ENCODE data around the gene NEK11.
"Not testable (repeated sequence)": the region's sequence is repeated elsewhere in the genome, so short reads cannot be mapped to it uniquely, and the experiment has no call there.

NEK11 gene

DNA sequence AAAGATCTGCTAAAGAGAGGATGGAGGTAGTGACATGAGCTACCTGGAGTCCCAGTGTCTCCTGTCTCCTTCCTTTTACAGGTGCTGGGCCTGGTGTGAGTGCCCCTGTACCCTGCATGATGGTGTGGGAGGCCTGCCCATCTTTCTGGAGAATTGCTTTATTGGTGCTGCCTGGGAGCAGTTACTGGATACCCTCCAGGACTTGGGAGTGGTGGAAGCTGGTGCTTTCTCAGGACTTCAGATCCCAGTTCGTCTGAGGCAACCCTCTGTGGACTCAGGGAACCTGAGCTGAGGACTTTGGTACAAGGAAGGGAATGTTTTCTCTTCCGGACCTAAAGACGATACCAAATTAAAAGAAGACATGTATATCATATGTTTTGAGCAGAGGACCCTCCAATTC is 336.6 kb downstream of the NEK11 start:
- DNase-seq: no peak

DNA sequence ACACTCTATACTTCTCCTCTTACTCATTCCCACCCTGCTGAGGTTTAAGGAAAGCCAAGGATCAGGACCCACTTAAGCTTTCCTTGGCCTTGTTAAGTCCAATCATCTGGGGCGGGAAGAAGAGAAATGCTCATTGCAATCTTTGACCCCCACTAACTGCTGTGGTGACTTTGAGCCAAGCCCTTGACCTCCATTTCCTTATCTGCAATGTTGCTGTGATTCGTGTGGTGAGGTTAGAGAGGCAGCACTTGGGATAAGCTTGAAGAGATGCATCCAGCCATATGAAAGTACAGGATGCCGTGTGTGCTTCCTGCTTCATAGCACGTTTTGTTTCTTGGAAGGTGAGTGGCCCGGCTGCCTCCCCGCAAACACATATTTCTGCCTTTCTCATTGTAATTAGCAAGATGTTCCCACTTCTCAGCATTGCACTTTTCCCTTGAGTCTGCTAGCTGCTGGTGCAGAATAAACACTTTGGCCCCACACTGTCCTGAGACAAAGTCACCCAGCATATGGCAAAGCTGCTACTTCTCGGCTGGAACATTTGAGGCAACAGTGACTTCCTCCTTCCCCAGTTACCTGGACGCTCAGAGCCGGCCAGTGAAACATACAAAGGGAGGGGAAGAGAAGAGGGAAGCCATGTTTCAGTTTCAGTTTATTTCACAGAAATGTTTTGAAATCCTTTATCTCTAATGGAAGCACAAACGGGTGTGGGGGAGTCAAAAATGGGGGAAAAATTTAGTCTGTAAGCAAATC is 344.4 kb downstream of the NEK11 start:
- no peak for DNase-seq

DNA sequence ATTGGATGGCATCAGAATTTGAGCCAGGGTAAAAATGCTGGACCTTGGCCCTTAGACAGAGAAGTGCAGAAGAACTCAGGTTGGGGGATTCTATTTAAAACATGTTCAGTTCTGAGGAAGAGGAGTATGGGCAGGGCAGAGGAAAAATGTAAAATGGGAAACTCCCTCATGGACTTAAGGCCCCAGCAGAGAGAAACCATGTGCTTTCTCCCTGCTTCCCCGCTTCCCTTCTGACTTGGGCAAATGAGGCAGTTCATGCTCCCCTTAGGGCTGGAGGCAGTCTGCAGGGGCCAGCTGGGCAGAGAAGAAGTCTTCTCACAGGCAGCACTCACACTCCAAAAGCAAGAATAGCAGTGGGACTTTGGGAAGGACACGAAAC is 345.0 kb downstream of the NEK11 start:
- DNase-seq: no peak

DNA sequence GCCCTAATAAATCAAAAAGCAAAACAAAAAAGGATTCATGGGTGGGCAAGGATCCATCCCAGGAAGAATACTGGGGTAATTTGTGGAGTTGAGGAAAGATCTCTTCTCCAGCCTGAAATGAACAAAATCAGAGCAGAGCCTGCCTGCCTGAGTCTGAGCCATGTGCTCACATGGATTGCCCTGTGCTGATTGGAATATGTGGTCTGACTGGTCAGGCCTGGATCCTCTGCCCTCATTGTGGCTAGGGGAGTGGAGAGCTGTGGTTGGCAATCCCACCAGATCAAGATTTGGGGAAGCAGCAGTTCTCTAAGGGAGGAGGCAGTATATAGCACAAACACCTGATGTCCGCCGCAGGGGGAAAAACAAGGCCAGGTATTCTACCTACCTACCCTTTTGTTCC is 348.1 kb downstream of the NEK11 start:
- DNase-seq: no peak

DNA sequence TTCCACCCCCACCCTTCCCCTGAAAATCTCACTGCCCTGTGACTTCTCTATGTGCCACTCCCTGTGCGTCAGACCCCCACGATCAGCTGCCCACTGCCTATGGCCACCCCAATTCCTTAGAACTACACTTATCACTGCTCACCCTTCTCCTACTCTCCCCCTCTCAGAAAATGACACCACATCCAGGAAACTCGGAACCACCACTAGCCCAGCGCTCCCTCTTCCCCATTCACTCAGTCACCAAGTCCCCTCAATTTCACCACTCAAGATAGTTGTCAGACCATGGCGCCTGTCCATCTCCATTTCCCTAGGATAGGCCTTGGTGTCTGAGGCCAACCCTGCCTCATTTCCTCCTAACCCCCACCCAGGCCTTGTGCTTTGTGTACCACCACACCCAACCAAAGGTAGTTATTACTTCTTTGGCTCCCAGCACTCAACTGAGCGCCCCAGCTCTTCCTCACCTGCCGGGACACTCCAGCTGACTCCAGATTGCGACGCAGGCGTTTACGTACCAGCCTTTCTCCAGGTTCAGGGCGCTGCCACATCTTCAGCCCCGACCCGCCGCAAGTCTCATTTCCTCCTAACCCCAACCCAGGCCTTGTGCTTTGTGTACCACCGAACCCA is 354.3 kb downstream of the NEK11 start:
- DNase-seq: not testable (repeated sequence)

DNA sequence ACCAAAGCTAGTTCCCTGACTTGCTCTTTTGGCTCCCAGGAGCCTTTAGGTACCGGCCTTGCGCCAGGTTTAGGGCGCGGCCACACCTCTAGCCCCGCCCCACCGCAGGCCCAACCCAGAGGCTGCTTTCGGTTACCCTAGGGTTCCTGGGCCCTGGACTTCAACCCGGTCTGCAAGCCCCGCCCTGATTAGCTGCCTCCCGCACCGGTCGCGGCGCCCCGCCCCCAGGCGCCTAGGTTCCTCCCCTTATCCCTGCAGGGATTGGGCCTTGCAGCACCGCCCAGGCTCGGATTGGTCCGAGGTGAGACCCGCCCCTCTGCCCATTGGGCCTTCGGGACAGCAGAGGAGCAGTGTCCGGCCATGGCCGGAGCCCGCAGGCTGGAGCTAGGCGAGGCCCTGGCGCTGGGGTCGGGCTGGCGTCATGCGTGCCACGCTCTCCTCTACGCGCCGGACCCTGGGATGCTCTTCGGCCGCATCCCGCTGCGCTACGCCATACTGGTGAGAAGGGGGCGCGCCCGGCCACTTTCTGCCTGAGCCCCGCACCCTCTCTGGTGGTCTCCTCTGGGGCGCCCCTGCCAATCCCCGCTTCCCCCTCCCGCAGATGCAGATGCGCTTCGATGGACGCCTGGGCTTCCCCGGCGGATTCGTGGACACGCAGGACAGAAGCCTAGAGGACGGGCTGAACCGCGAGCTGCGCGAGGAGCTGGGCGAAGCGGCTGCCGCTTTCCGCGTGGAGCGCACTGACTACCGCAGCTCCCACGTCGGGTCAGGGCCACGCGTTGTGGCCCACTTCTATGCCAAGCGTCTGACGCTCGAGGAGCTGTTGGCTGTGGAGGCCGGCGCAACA is 355.0 kb downstream of the NEK11 start, which contains the start of gene NUDT16:
TSS of gene NUDT16 (plus strand) at position 330 of the 847 bp plus-strand sequence. CDS start at position 361, 31 bp downstream.
- DNase-seq: peak; percentile 90

DNA sequence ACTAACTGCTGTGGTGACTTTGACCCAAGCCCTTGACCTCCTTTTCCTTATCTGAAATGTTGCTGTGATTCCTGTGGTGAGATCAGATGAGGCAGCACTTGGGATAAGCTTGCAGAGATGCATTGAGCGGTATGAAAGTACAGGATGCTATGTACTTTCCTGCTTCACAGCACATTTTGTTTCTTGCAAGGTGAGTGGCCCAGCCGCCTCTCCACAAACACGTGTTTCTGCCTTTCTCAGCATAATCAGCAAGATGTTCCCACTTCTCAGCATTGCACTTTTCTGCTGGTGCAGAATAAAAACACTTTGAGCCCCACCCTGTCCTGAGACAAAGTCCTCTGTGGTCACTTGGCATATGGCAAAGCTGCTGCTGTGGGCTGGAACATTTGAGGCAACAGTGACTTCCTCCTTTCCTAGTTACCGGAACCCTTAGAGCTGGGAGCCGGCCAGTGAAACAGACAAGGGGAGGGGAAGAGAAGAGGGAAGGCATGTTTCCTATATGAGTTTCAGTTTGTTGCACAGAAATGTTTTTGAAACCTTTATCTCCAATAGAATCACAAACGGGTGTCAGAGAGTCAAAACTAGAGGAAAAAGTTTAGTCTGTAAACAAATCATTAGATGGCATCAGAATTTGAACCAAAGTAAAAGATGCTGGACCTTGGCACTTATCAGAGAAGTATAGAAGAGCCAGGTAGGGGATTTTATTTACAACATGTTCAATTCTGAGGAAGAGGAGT is 359.9 kb downstream of the NEK11 start:
- DNase-seq: no peak

DNA sequence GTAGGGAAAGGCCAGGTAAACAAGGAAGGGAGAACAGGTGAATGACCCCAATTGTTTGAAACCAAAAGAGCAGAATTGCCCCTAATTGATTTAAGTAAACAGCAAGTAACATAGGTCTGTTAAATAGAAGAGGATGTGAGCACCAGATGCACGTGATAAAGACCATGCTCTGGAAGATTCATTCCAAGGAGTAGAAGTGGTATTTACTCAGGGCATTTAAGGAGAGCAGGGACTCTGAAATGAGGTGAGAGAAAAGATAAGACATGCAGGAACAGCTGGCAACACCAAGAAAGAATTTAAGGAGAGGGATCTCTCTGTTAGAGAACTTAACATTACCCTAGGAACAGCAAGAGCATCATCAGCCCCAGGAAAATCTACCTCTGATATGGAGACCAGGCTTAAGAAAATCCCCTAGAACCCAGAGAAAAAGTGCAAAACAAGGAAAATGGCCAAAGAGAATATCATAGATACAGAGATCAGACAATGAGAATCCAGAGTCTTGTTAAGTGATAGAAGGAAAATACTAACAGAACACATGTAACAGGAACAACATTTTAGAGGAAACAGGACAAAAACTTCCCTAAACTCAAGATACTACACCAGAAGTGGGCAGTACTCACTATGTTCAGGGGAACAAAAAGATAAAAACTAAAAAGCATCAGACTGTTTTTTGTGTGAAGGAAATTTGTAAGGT is 361.3 kb downstream of the NEK11 start:
- no peak for DNase-seq

DNA sequence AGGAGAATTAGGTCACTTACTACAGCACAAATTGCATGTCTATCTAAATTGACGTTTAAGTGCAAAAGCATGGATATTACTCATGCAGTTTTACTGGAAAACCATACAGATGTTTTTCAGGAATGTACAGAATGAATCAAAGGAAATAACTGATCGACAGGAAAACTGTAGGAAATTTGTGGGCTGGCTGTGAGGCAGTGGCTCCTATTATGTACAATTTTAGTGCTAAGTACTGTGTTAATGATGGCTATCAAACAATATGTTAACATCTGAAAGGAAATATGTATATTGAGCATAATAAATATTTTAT is 361.8 kb downstream of the NEK11 start:
- no peak for DNase-seq

DNA sequence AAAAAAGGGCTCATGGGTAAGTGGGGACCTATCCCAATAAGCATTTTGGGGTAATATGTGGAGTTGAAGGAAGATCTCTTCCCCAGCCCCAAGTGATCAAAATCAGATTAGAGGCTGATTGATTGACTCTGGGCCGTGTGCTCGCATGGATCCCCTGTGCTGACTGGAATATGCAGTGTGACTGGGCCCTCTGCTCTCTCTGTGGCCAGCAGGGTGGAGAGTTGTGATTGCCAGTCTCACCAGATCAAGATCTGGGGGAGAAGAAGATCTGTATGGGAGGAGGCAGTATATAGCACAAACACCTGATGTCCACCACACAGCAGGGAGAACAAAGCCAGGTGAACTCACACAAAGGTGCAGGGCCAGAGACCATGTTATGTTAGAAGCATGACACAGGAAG is 363.7 kb downstream of the NEK11 start:
- DNase-seq: no peak

DNA sequence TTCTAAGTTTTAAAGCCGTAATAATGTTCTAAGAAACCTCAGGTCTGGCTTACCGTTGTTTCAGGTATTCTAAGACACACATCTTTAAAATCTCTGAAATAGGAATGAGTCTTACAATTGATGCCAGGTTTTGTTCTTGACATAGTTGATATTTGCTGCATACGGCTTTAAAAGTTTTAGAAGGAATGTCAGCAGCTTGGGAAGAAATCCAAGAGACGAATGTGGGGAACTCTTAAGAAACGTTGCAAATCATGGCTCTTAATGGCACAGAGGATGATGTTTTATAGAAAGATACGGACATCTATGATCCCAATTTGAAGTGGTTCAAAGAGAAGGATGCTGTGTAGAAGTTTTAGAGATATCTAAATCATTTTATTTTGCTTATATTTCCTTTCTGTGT is 366.4 kb downstream of the NEK11 start:
- no peak for DNase-seq

DNA sequence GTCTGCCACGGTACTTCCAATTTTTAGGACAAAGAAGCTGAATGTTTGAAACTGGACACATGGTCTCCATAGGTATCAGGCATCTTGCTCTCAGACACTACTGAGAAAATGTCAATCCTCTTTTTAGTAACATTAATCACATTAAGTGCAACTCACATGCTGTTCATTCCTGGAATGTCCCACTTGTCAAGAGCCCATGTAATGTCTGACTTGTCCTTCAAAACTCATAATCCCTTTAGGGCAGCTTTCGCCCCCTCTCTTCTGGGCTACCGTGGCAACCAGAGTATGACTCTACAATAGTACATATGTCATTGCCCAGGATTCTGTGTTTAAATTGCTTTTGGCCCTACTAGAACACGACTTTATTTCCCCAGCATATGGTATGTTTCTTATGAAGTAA is 367.2 kb downstream of the NEK11 start:
- no peak for DNase-seq

DNA sequence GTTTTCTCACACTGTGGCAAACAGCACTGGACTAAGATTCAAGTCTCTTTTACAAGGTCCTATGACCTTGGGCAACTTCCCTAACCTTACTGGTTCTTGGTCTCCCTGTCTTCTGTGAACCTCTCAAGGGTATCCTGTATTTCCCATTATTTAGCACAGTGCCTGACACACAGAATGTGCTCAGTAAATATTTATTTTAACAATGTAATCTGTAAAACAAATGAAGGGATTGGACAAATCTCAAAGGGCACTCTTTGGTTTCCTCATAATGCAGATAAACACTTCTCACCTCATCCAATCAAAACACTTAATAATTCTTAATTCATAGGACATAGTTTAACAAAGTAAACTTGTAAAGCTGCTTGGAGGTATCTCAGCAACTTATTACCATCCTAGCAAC is 367.7 kb downstream of the NEK11 start:
- no peak for DNase-seq

DNA sequence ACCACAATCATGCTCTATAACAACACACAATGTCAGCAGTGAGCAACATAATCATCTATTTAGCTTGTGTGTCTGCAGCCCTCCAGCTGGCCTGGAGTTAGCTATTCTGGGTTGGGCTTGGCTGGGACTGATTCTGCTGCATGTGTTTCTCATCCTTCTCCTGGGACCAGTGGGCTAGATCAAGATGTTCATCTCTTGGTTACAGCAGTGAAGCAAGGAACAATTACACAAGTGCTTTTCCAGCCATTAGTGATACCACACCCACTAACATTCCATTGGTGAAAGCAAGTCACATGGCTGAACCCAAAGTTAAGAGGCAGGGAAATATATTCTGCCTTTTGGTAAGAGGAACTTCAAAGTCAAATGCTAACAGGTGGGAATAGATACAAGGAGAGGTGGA is 369.5 kb downstream of the NEK11 start:
- no peak for DNase-seq

DNA sequence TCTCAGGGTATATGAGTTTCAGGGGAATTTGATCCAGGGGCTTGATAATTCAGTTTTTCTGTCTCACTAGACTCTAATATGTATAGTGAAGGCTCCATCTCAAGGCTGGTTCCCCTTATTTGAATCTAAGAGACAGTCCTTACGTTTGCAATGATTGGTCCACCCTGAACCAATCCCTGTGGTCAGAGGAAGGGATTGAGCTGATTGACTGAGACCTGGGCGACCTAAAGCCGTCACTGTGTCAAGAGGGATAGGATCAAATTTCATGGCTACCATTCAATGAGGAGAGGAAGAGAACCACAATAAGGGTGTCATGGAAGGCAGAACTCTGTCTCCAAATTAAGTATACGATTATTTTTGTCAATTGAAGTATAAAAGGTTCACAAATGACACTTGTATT is 371.2 kb downstream of the NEK11 start:
- DNase-seq: no peak

Measured in activated T-cell treated with anti-CD3 and anti-CD28 coated beads for 4 hours (primary cell).